Panc1 (cell line): ENCODE measurements around the gene ABCC1. TPM values are rescaled to one million over a fixed set of nuclear protein-coding genes. Genes with fewer than 3 reads are reported as not detected.

Experiments used
- ATAC-seq: fragments of 200-7000 bp; cut with Tn5 transposase; 2 replicates; pipeline ENCODE4 v1.9.1; 2020; ENCODE audit warnings: mild to moderate bottlenecking, moderate library complexity
- BruUV-seq: library from RNA; stranded (reverse); fragments of 400-500 nt; replicated peaks from 2 replicates; lab custom pipeline; 2021; lab: Mats Ljungman, UMichigan
- CTCF ChIA-PET: fragments of 300-600 bp; sonication (Branson Sonifier 250); formaldehyde crosslinking; loops from one replicate; lab custom pipeline; 2022; ENCODE audit warnings: antibody characterized with exemption; lab: Charles Lee
- POLR2A ChIA-PET: fragments of 300-600 bp; sonication (Branson Sonifier 250); formaldehyde crosslinking; loops from one replicate; lab custom pipeline; 2022; ENCODE audit warnings: antibody characterized with exemption; lab: Charles Lee
- DNase-seq: peaks from one replicate; pipeline ENCODE4 v3.0.0-alpha.2; 2010; ENCODE audit warnings: low read depth, low spot score
- H3K27ac ChIP-seq: 2 replicates; pipeline ENCODE4 v1.5.1; 2011; ENCODE audit warnings: mild to moderate bottlenecking, low read length, inconsistent platforms
- H3K27me3 ChIP-seq: fragments of 200-500 bp; sonication (Bioruptor generic); 2 replicates; pipeline ENCODE4 v1.6.0; 2014; ENCODE audit warnings: low read length, inconsistent platforms; ENCODE audit not compliant: control insufficient read depth, insufficient read depth
- H3K36me3 ChIP-seq: fragments of 200-500 bp; sonication (Bioruptor generic); 2 replicates; pipeline ENCODE4 v1.5.1; 2014; ENCODE audit warnings: inconsistent platforms, mild to moderate bottlenecking, low read length, moderate library complexity; ENCODE audit not compliant: control insufficient read depth, insufficient read depth
- H3K4me1 ChIP-seq: 2 replicates; pipeline ENCODE4 v1.5.1; 2011; ENCODE audit warnings: inconsistent platforms, mild to moderate bottlenecking, low read length, moderate library complexity; ENCODE audit not compliant: control insufficient read depth, insufficient read depth
- H3K4me3 ChIP-seq, 2 experiments: 2 replicates each; pipeline ENCODE4 v1.5.1; 2011 to 2012; ENCODE audit warnings: low read depth in 2 of 2, low read length in 2 of 2, mild to moderate bottlenecking in 2 of 2, inconsistent platforms in 1 of 2, moderate library complexity in 1 of 2
- H3K9me3 ChIP-seq: fragments of 200-500 bp; sonication (Bioruptor generic); 2 replicates; pipeline ENCODE4 v1.5.1; 2014; ENCODE audit warnings: low read depth, mild to moderate bottlenecking, inconsistent platforms, low read length, moderate library complexity; ENCODE audit not compliant: control insufficient read depth, insufficient read depth
- CTCF ChIP-seq: fragments of 450-650 bp; IDR thresholded peaks from 2 replicates; pipeline ENCODE4 v1.5.1; 2017; ENCODE audit warnings: mild to moderate bottlenecking
- POLR2AphosphoS5 ChIP-seq: IDR thresholded peaks from 2 replicates; pipeline ENCODE4 v1.6.1; 2012; ENCODE audit warnings: mild to moderate bottlenecking, low read depth, low read length, moderate library complexity
- REST ChIP-seq, 2 experiments: IDR thresholded peaks; 2 replicates each; pipeline ENCODE4 v1.6.1; 2011 to 2012; ENCODE audit warnings: low read depth in 2 of 2, control low read depth in 1 of 2, low read length in 1 of 2, mild to moderate bottlenecking in 1 of 2, moderate library complexity in 1 of 2; ENCODE audit not compliant: insufficient read depth in 1 of 2
- SIN3A ChIP-seq: IDR thresholded peaks from 2 replicates; pipeline ENCODE4 v1.6.1; 2012; ENCODE audit warnings: low read depth, mild to moderate bottlenecking, low read length, moderate library complexity, borderline replicate concordance; ENCODE audit not compliant: insufficient read depth
- TCF7L2 ChIP-seq: IDR thresholded peaks from 2 replicates; pipeline ENCODE4 v1.6.1; 2011; ENCODE audit warnings: mild to moderate bottlenecking, low read depth, low read length, inconsistent platforms
- in situ Hi-C: cut with HindIII; loops from 2 replicates; pipeline ENCODE4 v1.10.0; 2016; ENCODE audit warnings: low sequenced_read_pairs, low pct_unique_long_range_greater_than_20kb
- intact Hi-C: fragments of 100-400 bp; cut with micrococcal nuclease; formaldehyde crosslinking; loops from one replicate; pipeline ENCODE4 v1.10.0; 2022; ENCODE audit not compliant: unreplicated experiment
- total RNA-seq: library from RNA; stranded (reverse); gene quantifications from one replicate; pipeline ENCODE4 v1.2.1, GENCODE V29; 2021; ENCODE audit not compliant: unreplicated experiment

ABCC1 gene
- total RNA-seq, 1 experiment from 2014 or later, result 296 TPM

GRCh38 chr16:16109453-16110110, 160.2 kb downstream of the ABCC1 start:
- POLR2A ChIA-PET, result interaction anchor here (0.6 kb wide), 1 partner anchor 54 kb away, joined by 4 read pairs; no protein-coding TSS in a partner anchor
- Histone ChIP-seq H3K9me3 (no peaks in the 10 kb centered on the region), H3K27me3 (no peaks in the 10 kb centered on the region), H3K27ac (no peak overlapping the region), H3K36me3 (peaks cover 29% of the 10 kb centered on the region), H3K4me1 (no peaks in the 10 kb centered on the region), H3K4me3 (no peak overlapping the region)
- CTCF ChIA-PET, result no interaction called here
- no peak for DNase-seq
- no peak for ATAC-seq
- in situ Hi-C loops (no loop called here), intact Hi-C loops (no loop called here)
- BruUV-seq, result no TSS peak
- TF ChIP-seq SIN3A (no peak), CTCF (no peak), TCF7L2 (no peak), REST (IDR thresholded peaks at IDR 0.05; ENCODE audit: insufficient read depth in 1 of 2, low read depth in 2 of 2, low read length in 1 of 2) (no peak), POLR2AphosphoS5 (no peak)

GRCh38 chr16:16110111-16110490, 160.7 kb downstream of the ABCC1 start:
- POLR2A ChIA-PET, result no interaction called here
- no peak overlapping the region for H3K27ac ChIP-seq
- H3K9me3 ChIP-seq, result no peaks in the 10 kb centered on the region
- CTCF ChIA-PET, result no interaction called here
- no TSS peak for BruUV-seq
- H3K4me3 ChIP-seq, result no peak overlapping the region
- no peaks in the 10 kb centered on the region for H3K27me3 ChIP-seq
- TF ChIP-seq TCF7L2 (no peak), POLR2AphosphoS5 (no peak), REST (IDR thresholded peaks at IDR 0.05; ENCODE audit: insufficient read depth in 1 of 2, low read depth in 2 of 2, low read length in 1 of 2) (no peak)
- H3K4me1 ChIP-seq, result no peaks in the 10 kb centered on the region
- H3K36me3 ChIP-seq, result peaks cover 29% of the 10 kb centered on the region
- intact Hi-C loops (no loop called here), in situ Hi-C loops (no loop called here)
- DNase-seq (no peak), ATAC-seq (no peak)
